ENCODE data around the gene MSX2.

GRCh38 chr5:174773371-174773770, 49.0 kb downstream of the MSX2 start:
- no peak for TF ChIP-seq CTCF (tag by site-specific recombination; IDR thresholded peaks at IDR 0.05)
- TF ChIP-seq TCF7L2 (IDR thresholded peaks at IDR 0.05; ENCODE audit: borderline replicate concordance, low read depth, low read length), result no peak
- TF ChIP-seq, protein P1, sequence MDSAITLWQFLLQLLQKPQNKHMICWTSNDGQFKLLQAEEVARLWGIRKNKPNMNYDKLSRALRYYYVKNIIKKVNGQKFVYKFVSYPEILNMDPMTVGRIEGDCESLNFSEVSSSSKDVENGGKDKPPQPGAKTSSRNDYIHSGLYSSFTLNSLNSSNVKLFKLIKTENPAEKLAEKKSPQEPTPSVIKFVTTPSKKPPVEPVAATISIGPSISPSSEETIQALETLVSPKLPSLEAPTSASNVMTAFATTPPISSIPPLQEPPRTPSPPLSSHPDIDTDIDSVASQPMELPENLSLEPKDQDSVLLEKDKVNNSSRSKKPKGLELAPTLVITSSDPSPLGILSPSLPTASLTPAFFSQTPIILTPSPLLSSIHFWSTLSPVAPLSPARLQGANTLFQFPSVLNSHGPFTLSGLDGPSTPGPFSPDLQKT (IDR thresholded peaks at IDR 0.05; ENCODE audit: borderline replicate concordance, low read depth, low read length), result no peak
- TF ChIP-seq, protein P2, sequence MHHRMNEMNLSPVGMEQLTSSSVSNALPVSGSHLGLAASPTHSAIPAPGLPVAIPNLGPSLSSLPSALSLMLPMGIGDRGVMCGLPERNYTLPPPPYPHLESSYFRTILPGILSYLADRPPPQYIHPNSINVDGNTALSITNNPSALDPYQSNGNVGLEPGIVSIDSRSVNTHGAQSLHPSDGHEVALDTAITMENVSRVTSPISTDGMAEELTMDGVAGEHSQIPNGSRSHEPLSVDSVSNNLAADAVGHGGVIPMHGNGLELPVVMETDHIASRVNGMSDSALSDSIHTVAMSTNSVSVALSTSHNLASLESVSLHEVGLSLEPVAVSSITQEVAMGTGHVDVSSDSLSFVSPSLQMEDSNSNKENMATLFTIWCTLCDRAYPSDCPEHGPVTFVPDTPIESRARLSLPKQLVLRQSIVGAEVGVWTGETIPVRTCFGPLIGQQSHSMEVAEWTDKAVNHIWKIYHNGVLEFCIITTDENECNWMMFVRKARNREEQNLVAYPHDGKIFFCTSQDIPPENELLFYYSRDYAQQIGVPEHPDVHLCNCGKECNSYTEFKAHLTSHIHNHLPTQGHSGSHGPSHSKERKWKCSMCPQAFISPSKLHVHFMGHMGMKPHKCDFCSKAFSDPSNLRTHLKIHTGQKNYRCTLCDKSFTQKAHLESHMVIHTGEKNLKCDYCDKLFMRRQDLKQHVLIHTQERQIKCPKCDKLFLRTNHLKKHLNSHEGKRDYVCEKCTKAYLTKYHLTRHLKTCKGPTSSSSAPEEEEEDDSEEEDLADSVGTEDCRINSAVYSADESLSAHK (tag by site-specific recombination; IDR thresholded peaks at IDR 0.05), result no peak
- TF ChIP-seq ZNF274 (IDR thresholded peaks at IDR 0.05; ENCODE audit: low read length), result no peak
- TF ChIP-seq ZNF274 (tag by site-specific recombination; IDR thresholded peaks at IDR 0.05; ENCODE audit: borderline replicate concordance), result no peak
- no peak for TF ChIP-seq ZNF776 (tag by site-specific recombination; IDR thresholded peaks at IDR 0.05; ENCODE audit: borderline replicate concordance)
- TF ChIP-seq REST (tag by site-specific recombination; IDR thresholded peaks at IDR 0.05), result no peak
- TF ChIP-seq ZBTB21 (tag by site-specific recombination; IDR thresholded peaks at IDR 0.05), result no peak
- no peak for TF ChIP-seq ZNF529 (tag by site-specific recombination; IDR thresholded peaks at IDR 0.05; ENCODE audit: insufficient replicate concordance)

Measured in HEK293 (cell line).